ENCODE results near the gene DEAF1.

The DEAF1 gene

DNA sequence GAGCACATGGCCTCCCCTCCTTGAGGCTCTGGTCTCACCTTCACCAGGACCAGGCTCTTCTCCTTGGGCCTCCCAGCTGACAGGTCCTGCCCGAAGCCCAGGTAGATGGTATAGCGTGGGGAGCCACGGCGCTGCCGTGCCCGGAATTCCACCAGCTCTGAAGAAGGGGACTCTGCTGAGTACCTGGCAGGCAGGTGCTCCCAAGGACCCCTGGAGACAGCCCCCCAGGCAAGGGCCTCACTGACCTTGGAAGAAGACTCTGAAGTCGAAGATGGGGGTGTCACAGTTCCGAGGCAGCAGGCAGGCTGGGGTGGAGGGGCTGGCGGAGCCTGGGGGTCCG is 82.1 kb downstream of the DEAF1 start:
- no peaks in the 10 kb centered on the region for H3K9me3 ChIP-seq (ENCODE audit: control insufficient read depth, low read length)
- no peaks in the 10 kb centered on the region for H3K27me3 ChIP-seq (ENCODE audit: control insufficient read depth, insufficient read depth, low read length)
- no peaks in the 10 kb centered on the region for H3K36me3 ChIP-seq (ENCODE audit: control insufficient read depth, insufficient read depth, low read length)
- H3K9ac ChIP-seq, result no peak overlapping the region
- no peak overlapping the region for H3K4me3 ChIP-seq (ENCODE audit: low read depth, low read length)
- no peak overlapping the region for H3K27ac ChIP-seq
- TF ChIP-seq, protein P1, sequence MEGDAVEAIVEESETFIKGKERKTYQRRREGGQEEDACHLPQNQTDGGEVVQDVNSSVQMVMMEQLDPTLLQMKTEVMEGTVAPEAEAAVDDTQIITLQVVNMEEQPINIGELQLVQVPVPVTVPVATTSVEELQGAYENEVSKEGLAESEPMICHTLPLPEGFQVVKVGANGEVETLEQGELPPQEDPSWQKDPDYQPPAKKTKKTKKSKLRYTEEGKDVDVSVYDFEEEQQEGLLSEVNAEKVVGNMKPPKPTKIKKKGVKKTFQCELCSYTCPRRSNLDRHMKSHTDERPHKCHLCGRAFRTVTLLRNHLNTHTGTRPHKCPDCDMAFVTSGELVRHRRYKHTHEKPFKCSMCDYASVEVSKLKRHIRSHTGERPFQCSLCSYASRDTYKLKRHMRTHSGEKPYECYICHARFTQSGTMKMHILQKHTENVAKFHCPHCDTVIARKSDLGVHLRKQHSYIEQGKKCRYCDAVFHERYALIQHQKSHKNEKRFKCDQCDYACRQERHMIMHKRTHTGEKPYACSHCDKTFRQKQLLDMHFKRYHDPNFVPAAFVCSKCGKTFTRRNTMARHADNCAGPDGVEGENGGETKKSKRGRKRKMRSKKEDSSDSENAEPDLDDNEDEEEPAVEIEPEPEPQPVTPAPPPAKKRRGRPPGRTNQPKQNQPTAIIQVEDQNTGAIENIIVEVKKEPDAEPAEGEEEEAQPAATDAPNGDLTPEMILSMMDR (IDR thresholded peaks at IDR 0.05), result no peak
- H3K4me1 ChIP-seq, result no peaks in the 10 kb centered on the region
- H2AFZ ChIP-seq, result no peak overlapping the region
- H3K79me2 ChIP-seq, result no peaks in the 10 kb centered on the region
- no peak overlapping the region for H3K4me2 ChIP-seq (ENCODE audit: low read length)

DNA sequence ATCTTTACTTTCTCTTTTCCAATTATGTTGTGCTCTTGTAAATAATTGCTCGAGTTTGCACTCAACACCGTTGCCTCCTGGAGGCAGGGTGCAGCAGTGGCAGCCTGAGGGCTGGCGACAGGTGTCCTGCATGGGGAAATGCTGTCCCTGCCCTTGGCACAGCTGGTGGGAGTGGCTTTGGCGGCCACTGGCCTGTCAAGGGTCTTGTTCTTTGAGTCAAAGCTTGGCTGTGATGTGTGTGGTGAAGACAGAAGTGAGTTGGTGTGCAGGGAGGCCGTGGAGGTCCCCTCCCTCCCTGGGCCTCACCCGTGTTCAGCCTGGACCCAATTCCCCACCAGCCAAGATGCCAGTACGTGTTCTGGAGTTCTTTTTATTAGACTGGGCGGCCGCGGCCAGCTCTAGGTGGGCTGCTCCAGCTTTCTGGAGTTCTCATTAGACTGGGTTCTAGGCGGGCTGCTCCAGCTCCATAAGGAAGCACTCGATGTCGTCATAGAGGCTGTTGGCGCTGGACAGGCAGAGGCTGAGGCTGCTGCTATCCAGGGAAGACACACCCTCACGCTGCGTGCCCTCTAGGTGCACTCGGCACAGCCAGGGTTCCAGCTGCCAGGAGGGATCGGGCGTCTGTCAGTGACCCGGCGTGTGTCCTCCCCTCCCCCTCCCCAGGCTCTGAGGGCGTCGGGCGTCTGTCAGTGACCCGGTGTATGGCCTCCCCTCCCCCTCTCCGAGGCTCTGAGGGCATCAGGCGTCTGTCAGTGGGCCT is 82.6 kb downstream of the DEAF1 start:
- H3K4me3 ChIP-seq (ENCODE audit: low read depth, low read length), result no peak overlapping the region
- H3K27ac ChIP-seq, result no peak overlapping the region
- H3K4me1 ChIP-seq, result no peaks in the 10 kb centered on the region
- H3K36me3 ChIP-seq (ENCODE audit: control insufficient read depth, insufficient read depth, low read length), result no peaks in the 10 kb centered on the region
- H3K4me2 ChIP-seq (ENCODE audit: low read length), result no peak overlapping the region
- H2AFZ ChIP-seq, result no peak overlapping the region
- no peaks in the 10 kb centered on the region for H3K9me3 ChIP-seq (ENCODE audit: control insufficient read depth, low read length)
- H3K27me3 ChIP-seq (ENCODE audit: control insufficient read depth, insufficient read depth, low read length), result no peaks in the 10 kb centered on the region
- TF ChIP-seq, protein P1 (IDR thresholded peaks at IDR 0.05), result no peak
- H3K9ac ChIP-seq, result no peak overlapping the region
- no peaks in the 10 kb centered on the region for H3K79me2 ChIP-seq

DNA sequence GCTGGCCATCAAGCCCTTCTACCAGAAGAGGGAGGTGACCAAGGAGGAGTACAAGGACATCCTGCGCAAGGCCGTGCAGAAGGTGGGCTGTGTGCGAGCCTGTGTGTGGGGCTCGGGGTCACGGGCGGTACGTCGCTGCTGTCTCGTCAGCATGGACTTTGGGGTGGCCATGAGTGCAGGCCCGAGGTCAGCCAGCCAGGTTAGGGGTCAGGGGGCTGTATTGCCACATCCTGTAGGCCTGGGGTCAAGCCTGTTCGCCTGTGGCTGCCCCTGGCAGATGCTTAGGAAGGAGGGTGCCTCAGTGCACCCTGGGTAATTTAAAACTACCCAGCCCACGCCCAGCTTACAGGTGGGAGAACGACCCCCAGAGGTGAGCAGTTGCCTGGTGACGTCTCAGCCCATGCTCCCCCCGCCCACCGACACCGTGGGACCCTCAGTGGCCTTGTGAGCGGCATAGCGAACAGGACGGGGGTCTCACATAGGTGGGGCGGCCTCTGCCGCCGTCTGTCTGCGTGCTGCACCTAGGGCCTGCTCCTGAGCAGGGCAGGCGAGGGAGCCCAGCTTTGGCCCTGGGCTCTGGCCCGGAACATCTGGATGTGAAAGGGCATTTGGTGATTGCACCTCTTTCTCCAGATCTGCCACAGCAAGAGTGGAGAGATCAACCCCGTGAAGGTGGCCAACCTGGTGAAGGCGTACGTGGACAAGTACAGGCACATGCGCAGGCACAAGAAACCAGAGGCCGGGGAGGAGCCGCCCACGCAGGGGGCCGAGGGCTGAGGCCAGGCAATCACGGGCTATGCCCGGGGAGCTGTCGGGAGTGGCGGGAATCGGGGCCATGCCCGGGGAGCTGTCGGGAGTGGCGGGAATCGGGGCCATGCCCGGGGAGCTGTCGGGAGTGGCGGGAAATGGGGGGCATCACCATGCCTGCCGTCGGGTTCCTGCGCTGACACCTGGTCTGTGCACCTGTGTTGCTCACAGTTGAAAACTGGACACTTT is 83.7 kb downstream of the DEAF1 start:
- Histone ChIP-seq H3K4me1 (no peaks in the 10 kb centered on the region), H2AFZ (no peak overlapping the region), H3K4me2 (ENCODE audit: low read length) (no peak overlapping the region), H3K27me3 (ENCODE audit: control insufficient read depth, insufficient read depth, low read length) (no peaks in the 10 kb centered on the region), H3K36me3 (ENCODE audit: control insufficient read depth, insufficient read depth, low read length) (no peaks in the 10 kb centered on the region), H3K9me3 (ENCODE audit: control insufficient read depth, low read length) (no peaks in the 10 kb centered on the region), H3K4me3 (ENCODE audit: low read depth, low read length) (no peak overlapping the region), H3K79me2 (no peaks in the 10 kb centered on the region), H3K9ac (no peak overlapping the region), H3K27ac (no peak overlapping the region)
- TF ChIP-seq, protein P1 (IDR thresholded peaks at IDR 0.05), result no peak

DNA sequence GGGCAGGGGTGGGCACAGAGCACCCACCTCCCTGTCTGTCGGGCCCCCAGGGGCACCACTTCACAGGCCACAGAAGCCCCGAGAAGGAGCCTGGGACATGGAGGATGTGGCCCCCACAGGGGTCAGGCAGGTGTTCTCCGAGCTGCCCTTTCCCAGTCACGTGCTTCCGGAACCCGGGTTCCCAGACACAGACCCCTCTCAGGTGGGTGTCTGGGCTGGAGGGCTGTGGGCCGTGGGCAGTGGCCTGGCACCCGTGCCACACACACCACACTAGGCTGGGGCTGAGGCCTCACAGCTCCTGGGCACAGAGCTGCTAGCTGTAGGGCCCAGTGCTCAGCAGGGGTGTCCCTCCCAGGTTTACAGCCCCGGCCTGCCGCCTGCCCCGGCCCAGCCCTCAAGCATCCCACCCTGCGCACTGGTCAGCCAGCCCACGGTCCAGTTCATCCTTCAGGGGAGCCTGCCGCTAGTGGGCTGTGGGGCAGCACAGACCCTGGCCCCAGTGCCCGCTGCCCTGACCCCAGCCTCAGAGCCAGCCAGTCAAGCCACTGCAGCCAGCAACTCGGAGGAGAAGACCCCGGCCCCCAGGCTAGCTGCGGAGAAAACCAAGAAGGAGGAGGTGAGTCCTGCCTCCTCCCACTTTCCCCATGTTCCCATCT is 84.7 kb downstream of the DEAF1 start:
- Histone ChIP-seq H3K79me2 (no peaks in the 10 kb centered on the region), H3K27me3 (ENCODE audit: control insufficient read depth, insufficient read depth, low read length) (no peaks in the 10 kb centered on the region), H3K9ac (no peak overlapping the region), H3K4me3 (ENCODE audit: low read depth, low read length) (no peak overlapping the region), H3K4me1 (no peaks in the 10 kb centered on the region), H3K27ac (no peak overlapping the region), H2AFZ (no peak overlapping the region), H3K9me3 (ENCODE audit: control insufficient read depth, low read length) (no peaks in the 10 kb centered on the region), H3K36me3 (ENCODE audit: control insufficient read depth, insufficient read depth, low read length) (no peaks in the 10 kb centered on the region), H3K4me2 (ENCODE audit: low read length) (no peak overlapping the region)
- TF ChIP-seq, protein P1 (IDR thresholded peaks at IDR 0.05), result no peak

Measured in parathyroid adenoma (tissue), 2 donors.